GM10266 (cell line): Measurements from ENCODE around the gene RFC2.

Experiments used
- DNase-seq: peaks from one replicate; pipeline ENCODE4 v3.0.0; 2012; ENCODE audit errors: extremely low spot score
- TF ChIP-seq, protein P1 (sequence below): IDR thresholded peaks from 2 replicates; pipeline ENCODE4 v1.5.1; 2012; ENCODE audit warnings: mild to moderate bottlenecking, low read depth; ENCODE audit not compliant: control insufficient read depth, insufficient read depth; ENCODE audit errors: missing control alignments

Gene RFC2

DNA sequence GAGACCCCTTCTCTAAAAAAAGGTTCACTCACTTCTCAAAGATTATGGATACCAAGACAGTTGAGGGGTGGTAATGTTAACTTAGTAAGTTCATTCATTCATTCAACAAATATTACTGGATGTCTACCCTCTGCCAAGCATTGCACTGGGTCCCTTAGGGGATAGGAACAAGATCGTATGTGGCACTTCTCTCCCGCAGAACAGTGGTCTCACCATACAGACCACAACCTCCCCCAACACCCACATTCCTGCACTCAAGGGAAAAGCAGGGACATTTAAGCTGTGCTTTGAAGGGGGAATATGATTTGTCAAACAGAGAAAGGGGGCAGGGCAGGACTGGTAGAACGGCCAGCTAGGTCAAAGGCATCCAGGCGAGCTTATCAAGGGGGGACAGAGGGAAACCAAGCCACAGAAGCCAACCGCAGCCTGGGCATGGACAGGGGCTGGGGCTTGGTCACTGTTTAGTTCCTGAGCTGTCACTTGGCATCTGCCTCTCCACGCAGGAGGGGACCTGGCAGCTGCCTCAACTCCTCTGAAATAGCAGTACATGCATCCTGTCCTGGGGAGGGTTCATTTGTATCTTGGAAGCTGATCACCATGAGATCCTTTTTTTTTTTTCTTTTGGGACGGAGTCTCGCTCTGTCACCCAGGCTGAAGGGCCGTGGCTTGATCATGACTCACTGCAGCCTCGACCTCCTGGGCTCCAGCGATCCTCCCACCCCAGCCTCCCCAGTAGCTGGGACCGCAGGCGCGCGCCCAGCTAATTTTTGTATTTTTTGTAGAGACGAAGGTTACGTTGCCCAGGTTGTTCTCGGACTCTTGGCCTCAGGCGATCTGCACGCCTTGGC, 34.1 kb upstream of the RFC2 start:
- DNase-seq = no peak
- TF ChIP-seq, protein P1, sequence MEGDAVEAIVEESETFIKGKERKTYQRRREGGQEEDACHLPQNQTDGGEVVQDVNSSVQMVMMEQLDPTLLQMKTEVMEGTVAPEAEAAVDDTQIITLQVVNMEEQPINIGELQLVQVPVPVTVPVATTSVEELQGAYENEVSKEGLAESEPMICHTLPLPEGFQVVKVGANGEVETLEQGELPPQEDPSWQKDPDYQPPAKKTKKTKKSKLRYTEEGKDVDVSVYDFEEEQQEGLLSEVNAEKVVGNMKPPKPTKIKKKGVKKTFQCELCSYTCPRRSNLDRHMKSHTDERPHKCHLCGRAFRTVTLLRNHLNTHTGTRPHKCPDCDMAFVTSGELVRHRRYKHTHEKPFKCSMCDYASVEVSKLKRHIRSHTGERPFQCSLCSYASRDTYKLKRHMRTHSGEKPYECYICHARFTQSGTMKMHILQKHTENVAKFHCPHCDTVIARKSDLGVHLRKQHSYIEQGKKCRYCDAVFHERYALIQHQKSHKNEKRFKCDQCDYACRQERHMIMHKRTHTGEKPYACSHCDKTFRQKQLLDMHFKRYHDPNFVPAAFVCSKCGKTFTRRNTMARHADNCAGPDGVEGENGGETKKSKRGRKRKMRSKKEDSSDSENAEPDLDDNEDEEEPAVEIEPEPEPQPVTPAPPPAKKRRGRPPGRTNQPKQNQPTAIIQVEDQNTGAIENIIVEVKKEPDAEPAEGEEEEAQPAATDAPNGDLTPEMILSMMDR = no peak

DNA sequence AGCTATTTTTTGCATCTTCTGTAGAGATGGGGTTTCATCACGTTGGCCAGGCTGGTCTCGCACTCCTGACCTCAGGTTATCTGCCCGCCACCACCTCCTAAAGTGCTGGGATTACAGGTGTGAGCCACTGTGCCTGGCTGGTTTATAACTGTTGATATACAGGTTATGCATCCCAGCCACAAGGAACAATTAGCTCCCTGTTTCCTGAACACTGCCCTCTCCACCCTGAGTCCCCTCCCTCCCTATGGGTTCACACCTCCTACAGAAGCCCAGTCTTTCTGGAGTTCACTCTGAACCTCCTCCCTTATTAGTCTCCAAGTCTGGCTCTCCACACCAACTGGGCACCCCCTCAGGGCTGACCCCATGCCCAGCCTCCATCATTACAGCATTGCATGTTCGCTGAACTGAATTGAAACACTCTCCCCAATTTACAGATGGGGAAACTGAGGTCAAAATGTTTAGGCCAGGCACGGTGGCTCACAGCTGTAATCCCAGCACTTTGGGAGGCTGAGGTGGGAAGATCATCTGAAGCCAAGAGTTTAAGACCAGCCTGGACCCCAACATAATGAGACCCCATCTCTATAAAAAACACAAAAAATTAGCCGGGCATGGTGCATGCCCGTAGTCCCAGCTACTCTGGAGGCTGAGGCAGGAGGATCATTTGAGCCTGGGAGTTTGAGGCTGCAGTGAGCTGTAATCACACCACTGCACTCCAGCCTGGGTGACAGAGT, 33.3 kb upstream of the RFC2 start:
- DNase-seq = no peak
- TF ChIP-seq, protein P1 = no peak

DNA sequence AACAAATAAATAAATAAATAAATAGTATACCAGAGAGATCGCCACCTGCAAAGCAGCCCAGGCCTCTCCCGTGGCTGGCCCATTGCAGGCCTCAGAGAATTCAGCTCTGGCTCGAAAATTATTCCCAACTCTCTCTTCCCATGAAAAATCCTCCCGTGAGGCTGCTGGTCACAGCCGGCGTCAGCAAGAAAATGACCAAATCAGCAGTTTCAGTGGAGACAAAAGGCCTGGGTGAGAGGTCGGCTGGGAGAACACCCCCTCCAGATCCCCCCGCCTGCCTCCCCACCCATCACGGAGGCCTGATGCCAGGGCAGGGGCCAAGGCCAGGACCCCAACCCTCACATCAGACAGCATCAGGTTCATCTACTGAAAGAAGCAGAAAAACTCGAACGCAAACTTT, 31.9 kb upstream of the RFC2 start:
- TF ChIP-seq, protein P1 = no peak
- no peak for DNase-seq

DNA sequence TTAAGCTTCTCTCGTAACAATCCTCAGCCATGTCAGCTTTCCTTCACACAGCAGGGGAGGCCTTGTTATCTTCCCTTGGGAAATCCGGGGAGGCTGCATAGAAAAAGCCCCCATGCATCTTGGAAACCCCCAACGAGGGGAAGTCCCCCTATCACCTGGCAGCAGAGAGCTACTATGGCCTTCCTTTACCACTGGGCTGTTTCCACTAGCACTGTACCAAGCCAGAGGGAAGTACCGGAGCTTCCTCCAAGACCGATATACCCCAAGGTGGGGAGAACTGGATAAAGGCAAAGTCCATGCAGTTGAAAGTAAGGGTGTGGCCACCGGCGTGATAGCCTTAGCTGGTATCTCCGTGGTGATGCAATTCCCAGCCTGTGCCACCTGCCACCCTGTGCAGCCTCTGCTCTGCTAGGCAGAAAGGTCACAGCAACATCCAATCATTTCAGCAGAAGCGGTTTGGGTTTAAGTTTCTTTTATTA, 30.6 kb upstream of the RFC2 start:
- TF ChIP-seq, protein P1 = no peak
- peak; percentile 76 for DNase-seq

DNA sequence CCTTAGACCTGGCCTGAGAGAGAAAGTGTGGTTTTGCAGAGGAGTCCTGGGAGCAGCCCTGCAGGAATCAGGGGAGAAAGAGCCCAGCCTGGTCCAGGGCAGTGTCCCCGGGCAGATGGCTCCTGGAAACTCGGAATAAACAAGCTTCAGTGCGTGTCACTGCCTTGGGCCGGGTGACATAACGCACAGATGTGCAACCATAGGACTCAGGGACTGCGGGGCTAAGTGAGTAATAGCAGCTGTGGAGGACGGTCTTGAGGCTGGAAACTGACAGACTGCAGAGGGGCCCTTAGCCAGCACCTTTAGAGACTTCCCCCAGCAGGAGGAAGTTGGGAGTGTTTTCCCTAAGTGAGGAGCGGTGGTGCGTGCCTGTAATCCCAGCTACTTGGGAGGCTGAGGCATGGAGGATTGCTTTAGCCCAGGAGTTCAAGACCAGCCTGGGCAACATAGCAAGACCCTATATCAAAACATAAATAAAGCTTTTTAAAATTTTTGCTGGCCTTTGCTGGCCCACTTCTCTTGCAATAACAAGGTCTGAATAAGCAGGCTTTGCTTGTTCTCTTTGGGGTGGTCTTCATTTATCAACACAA, 29.8 kb upstream of the RFC2 start:
- TF ChIP-seq, protein P1 = no peak
- DNase-seq = no peak

DNA sequence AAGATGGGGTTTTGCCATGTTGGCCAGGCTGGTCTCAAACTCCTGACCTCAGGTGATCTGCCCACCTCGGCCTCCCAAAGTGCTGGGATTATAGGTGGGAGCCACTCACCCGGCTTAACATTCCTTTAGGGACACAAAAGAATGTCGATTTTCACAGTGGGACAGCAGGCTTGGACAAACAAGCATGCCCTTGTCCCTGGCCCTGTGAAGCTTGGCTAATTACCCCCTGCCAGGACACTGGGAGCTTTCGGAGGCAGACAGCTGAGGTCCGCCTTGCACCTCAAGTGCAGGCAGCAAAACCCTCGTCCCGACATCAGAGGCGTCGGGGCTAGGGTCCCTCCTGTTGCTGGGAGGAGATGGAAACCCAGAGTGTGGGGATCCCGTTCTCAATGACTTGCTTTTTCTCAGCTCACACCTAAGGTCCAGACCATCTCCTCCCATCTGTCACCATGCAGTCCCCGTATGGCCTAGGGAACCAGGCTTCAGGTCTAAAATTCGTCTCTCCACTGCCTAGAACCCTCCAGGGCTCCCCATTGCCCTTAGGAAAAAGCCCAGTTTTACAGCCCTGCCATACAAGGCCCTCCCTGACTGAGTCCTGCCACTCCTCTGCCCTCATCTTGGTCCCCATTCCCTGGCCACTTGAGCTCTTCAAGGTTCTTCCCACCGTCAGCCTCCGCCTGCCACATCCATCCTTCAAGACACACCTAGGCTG, 28.7 kb upstream of the RFC2 start:
- TF ChIP-seq, protein P1 = no peak

More for the DNA sequence above, 28.7 kb upstream of the RFC2 start:
- DNase-seq = no peak
